Muscle layer of colon (tissue), 2 donors: ENCODE data around the gene ELOA.

Experiments used
- H3K27ac ChIP-seq: one replicate; pipeline ENCODE4 v1.7.0; 2013; ENCODE audit warnings: low read depth, mild to moderate bottlenecking, low read length, moderate library complexity
- H3K27me3 ChIP-seq, 2 donors: one replicate each; pipeline ENCODE4 v1.7.0; 2013; ENCODE audit warnings: low read length in 2 of 2, mild to moderate bottlenecking in 2 of 2; ENCODE audit not compliant: insufficient read depth in 2 of 2, control insufficient read depth in 1 of 2
- H3K36me3 ChIP-seq: one replicate; pipeline ENCODE4 v1.7.0; 2013; ENCODE audit warnings: mild to moderate bottlenecking, low read length; ENCODE audit not compliant: insufficient read depth
- H3K4me1 ChIP-seq: one replicate; pipeline ENCODE4 v1.7.0; 2013; ENCODE audit warnings: mild to moderate bottlenecking, low read length; ENCODE audit not compliant: insufficient read depth
- H3K4me3 ChIP-seq, 2 donors: one replicate each; pipeline ENCODE4 v1.7.0; 2013; ENCODE audit warnings: low read length in 2 of 2, low read depth in 1 of 2, mild to moderate bottlenecking in 1 of 2, moderate library complexity in 1 of 2
- H3K9ac ChIP-seq: one replicate; pipeline ENCODE4 v1.7.0; 2013; ENCODE audit warnings: low read length
- H3K9me3 ChIP-seq: one replicate; pipeline ENCODE4 v1.7.0; 2013; ENCODE audit warnings: mild to moderate bottlenecking, low read length
- donor health status: abdominal sarcoma.
- donor health status: Adenocarcinoma of cecum.

Gene ELOA

GRCh38 chr1:23742670-23743286, 493 bp upstream of the ELOA start:
- peak overlapping the region; percentile 66 for H3K9ac ChIP-seq
- H3K4me3 ChIP-seq: peak overlapping the region; percentile 59 to 89
- H3K36me3 ChIP-seq: no peaks in the 10 kb centered on the region
- H3K9me3 ChIP-seq: no peaks in the 10 kb centered on the region
- peak overlapping the region; percentile 92 for H3K27ac ChIP-seq
- peaks cover 21% of the 10 kb centered on the region for H3K4me1 ChIP-seq
- no peaks in the 10 kb centered on the region for H3K27me3 ChIP-seq

DNA sequence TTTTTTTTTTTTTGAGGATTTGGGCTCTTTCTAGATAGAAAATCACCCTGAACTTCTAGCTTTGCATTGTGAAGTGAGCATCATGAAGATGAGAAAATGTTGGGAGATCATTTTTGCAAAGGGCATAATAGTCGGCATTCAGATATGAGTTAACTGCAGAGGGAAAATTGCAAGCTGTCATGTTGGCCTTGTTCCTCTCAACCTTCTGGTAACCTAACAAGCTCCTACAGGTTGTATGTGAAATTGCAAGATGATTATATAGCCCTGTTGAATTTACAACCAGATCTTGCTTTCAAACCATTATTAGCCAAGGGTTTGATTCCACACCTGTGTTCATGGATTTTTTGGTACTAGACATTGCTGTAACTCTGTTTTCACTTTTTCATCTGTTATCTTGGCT, 2.2 kb downstream of the ELOA start:
- Histone ChIP-seq H3K27me3 (no peaks in the 10 kb centered on the region), H3K9me3 (no peaks in the 10 kb centered on the region), H3K36me3 (peaks cover 5% of the 10 kb centered on the region), H3K27ac (no peak overlapping the region), H3K4me3 (no peak overlapping the region), H3K9ac (no peak overlapping the region), H3K4me1 (peaks cover 28% of the 10 kb centered on the region)

DNA sequence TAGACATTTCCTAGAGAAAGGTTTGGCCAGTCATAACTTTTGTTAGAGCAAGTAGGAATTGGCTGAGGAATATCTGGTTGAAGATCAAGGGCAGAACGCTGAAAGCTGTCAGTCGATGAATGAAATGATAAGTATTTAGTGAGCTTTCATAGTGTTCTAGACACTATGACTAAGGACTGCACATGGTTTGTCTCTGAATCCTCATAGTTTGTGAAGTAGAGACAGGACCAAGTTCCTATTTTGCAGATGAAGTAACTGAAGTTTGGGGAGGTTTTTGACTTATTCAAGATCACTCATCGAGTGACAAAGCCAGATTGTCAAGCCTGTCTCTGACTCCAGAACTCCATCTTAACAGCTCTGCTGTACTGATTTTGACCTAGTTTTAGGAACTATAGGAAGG, 4.7 kb downstream of the ELOA start:
- Histone ChIP-seq H3K27ac (no peak overlapping the region), H3K4me3 (no peak overlapping the region), H3K36me3 (peaks cover 30% of the 10 kb centered on the region), H3K27me3 (no peaks in the 10 kb centered on the region), H3K9me3 (no peaks in the 10 kb centered on the region), H3K9ac (no peak overlapping the region), H3K4me1 (peaks cover 23% of the 10 kb centered on the region)

- H3K27me3 ChIP-seq: no peaks in the 10 kb centered on the region
- H3K9ac ChIP-seq: no peak overlapping the region
- no peak overlapping the region for H3K4me3 ChIP-seq
- H3K4me1 ChIP-seq: peaks cover 12% of the 10 kb centered on the region
- no peaks in the 10 kb centered on the region for H3K9me3 ChIP-seq
- H3K36me3 ChIP-seq: peaks cover 62% of the 10 kb centered on the region
- no peak overlapping the region for H3K27ac ChIP-seq
Measured at GRCh38 chr1:23751050-23751814, 8.0 kb downstream of the ELOA start.

DNA sequence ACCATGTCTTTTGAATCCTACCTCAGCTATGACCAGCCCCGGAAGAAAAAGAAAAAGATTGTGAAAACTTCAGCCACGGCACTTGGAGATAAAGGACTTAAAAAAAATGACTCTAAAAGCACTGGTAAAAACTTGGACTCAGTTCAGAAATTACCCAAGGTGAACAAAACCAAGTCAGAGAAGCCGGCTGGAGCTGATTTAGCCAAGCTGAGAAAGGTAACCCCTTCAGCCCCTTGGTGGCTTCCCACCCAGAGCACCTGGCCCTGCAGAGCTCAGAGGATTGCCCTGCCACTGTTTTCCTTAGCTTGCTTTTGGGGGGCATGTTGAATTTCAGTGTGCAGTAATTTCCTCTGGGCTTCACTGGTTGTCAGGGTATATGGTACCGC, 8.5 kb downstream of the ELOA start:
- Histone ChIP-seq H3K4me1 (peaks cover 12% of the 10 kb centered on the region), H3K4me3 (no peak overlapping the region), H3K27me3 (no peaks in the 10 kb centered on the region), H3K9ac (no peak overlapping the region), H3K36me3 (peaks cover 68% of the 10 kb centered on the region), H3K9me3 (no peaks in the 10 kb centered on the region), H3K27ac (no peak overlapping the region)

DNA sequence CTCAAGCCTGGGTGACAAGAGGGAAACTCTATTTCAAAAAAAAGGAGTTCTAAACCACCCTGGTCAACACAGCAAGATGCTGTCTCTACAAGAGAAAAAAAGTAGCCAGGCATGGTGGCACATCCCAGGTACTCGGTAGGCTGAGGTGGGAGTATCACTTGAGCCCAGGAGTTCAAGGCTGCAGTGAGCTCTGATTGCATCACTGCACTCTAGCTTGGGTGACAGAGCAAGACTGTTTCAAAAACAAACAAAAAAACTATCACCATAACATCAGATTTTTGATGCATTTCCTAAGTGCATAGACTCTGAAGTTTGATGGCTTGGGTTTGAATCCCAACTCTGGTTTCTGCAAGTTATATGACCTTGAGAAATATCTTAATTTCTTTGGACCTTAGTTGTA, 9.6 kb downstream of the ELOA start:
- H3K4me1 ChIP-seq: peaks cover 6% of the 10 kb centered on the region
- H3K4me3 ChIP-seq: no peak overlapping the region
- H3K9ac ChIP-seq: no peak overlapping the region
- H3K9me3 ChIP-seq: no peaks in the 10 kb centered on the region
- no peak overlapping the region for H3K27ac ChIP-seq
- H3K27me3 ChIP-seq: no peaks in the 10 kb centered on the region
- H3K36me3 ChIP-seq: peaks cover 73% of the 10 kb centered on the region

DNA sequence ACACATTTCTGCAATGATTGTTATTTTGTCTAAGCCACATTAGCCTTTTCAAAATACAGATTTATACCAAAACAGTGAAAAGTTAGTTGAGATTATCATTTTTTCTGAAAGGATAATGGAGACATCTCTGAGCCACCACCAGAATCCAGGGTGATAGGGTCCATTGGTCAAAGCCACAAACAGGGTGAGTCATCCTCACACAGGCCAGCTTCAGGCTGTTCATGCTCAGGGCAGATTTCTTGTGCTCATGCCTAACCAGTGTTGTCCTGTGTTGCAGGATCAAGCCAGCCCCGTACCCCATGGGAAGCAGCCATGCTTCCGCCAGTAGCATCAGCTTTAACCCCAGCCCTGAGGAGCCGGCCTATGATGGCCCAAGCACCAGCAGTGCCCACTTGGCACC, 13.4 kb downstream of the ELOA start:
- Histone ChIP-seq H3K36me3 (peaks cover 90% of the 10 kb centered on the region), H3K27me3 (no peaks in the 10 kb centered on the region), H3K9me3 (no peaks in the 10 kb centered on the region), H3K4me1 (peaks cover 13% of the 10 kb centered on the region), H3K4me3 (no peak overlapping the region), H3K27ac (no peak overlapping the region), H3K9ac (no peak overlapping the region)

DNA sequence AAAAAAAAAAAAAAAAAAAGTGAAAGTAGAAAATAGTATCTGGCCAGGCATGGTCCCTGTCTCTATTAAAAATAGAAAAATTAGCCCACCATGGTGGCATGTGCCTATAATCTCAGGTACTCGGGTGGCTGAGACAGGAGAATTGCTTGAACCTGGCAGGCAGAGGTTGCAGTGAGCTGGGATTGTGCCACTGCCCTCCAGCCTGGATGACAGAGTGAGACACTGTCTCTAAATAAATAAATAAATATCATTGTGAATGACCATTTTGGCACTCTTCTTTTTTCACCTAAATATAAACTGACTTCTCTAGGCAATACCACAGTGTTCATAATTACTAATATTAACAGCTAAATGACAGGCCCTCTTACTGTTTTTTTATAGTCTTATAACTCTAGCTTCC, 14.5 kb downstream of the ELOA start:
- H3K9me3 ChIP-seq: no peaks in the 10 kb centered on the region
- no peak overlapping the region for H3K4me3 ChIP-seq
- H3K27ac ChIP-seq: no peak overlapping the region
- peaks cover 90% of the 10 kb centered on the region for H3K36me3 ChIP-seq
- no peak overlapping the region for H3K9ac ChIP-seq
- peaks cover 13% of the 10 kb centered on the region for H3K4me1 ChIP-seq
- no peaks in the 10 kb centered on the region for H3K27me3 ChIP-seq

DNA sequence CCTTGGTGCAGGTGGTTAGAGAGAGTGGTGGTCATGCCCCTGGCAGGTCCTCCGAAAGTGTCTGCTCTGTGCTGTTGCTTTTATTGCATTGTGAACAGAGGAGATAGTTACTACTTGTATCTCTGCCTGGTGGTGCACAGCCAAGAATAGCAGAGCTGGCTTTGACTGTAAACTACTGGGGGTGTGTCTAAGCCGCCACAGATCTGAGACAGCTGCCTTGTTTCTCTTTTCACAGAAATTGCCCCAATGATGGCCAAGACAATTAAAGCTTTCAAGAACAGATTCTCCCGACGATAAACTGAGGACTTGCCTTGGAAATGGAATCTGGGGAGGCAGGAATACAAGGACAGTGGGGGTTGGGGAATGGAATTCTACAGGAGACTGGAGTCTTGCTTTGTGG, 16.0 kb downstream of the ELOA start:
- peaks cover 77% of the 10 kb centered on the region for H3K36me3 ChIP-seq
- H3K4me1 ChIP-seq: peaks cover 21% of the 10 kb centered on the region
- no peak overlapping the region for H3K27ac ChIP-seq
- no peak overlapping the region for H3K9ac ChIP-seq
- H3K27me3 ChIP-seq: no peaks in the 10 kb centered on the region
- no peaks in the 10 kb centered on the region for H3K9me3 ChIP-seq
- no peak overlapping the region for H3K4me3 ChIP-seq

DNA sequence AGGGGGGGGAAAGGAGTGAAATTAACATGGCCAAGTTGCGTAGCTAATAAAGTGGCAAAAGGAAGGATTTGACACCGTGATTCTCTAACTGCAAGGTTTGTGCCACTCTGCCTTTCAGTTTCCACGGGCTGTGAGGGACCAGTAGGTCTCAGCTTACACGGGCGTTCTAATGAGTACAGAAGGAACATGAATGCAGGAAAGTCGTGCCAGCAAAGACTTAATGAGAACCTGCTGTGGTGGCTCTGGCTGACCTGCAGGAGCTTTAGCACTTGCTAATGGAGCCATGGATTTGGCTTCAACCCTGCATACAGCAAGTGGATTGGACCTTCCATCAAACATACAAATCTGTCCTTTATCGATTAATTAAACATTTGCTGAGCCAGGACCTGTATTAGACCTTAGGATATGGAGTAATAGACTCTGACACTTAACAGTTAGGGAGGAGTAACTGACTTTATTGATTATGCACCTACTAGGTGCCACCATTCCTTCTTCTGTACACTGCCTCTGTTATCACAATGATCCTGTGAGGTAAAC, 19.8 kb downstream of the ELOA start:
- H3K27me3 ChIP-seq: no peaks in the 10 kb centered on the region
- H3K27ac ChIP-seq: no peak overlapping the region
- no peak overlapping the region for H3K4me3 ChIP-seq
- peaks cover 53% of the 10 kb centered on the region for H3K36me3 ChIP-seq
- peaks cover 21% of the 10 kb centered on the region for H3K4me1 ChIP-seq
- no peaks in the 10 kb centered on the region for H3K9me3 ChIP-seq
- H3K9ac ChIP-seq: no peak overlapping the region

DNA sequence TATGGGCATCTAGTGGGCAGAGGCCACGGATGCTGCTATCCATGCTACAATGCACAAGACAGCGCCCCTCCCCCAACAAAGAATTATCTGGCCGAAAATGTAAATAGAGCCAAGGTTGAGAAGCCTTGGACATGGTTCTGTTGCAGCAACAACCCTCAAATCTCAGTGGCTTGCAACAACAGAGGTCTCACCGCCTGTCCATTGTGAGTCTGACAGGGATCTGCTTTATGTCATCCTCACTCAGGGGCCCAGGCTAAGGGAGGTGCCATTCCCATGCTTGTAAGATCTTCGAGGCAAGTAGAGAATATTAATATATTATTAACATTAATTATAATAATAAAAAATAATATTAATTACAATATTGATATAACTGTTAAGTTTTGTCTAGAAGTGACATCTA, 25.5 kb downstream of the ELOA start:
- no peaks in the 10 kb centered on the region for H3K9me3 ChIP-seq
- H3K4me3 ChIP-seq: no peak overlapping the region
- no peak overlapping the region for H3K27ac ChIP-seq
- H3K4me1 ChIP-seq: peaks cover 2% of the 10 kb centered on the region
- H3K27me3 ChIP-seq: no peaks in the 10 kb centered on the region
- H3K36me3 ChIP-seq: peaks cover 18% of the 10 kb centered on the region
- H3K9ac ChIP-seq: no peak overlapping the region
